Measurements from ENCODE around the gene DYNLT2.

DYNLT2 gene

GRCh38 chr6:169729961-169730360 lies 21.4 kb downstream of the DYNLT2 start:
- no peak for DNase-seq (ENCODE audit: low spot score)

GRCh38 chr6:169726963-169727362 lies 24.4 kb downstream of the DYNLT2 start:
- no peak for DNase-seq (ENCODE audit: low spot score)

- no peak for DNase-seq (ENCODE audit: low spot score)
Measured at GRCh38 chr6:169726049-169726400, 25.3 kb downstream of the DYNLT2 start.

GRCh38 chr6:169725125-169726048 lies 26.0 kb downstream of the DYNLT2 start:
- DNase-seq (ENCODE audit: low spot score), result peak; percentile 5

GRCh38 chr6:169724494-169725124 lies 26.8 kb downstream of the DYNLT2 start, which contains the start of gene PHF10:
TSS of gene PHF10 (minus strand) at chr6:169724500. CDS start at chr6:169723931, 569 bp downstream.
- peak; percentile 39 for DNase-seq (ENCODE audit: low spot score)

GRCh38 chr6:169723991-169724493 lies 27.3 kb downstream of the DYNLT2 start:
- DNase-seq (ENCODE audit: low spot score), result peak; percentile 44

GRCh38 chr6:169723200-169723909 lies 28.0 kb downstream of the DYNLT2 start:
- DNase-seq (ENCODE audit: low spot score), result peak; percentile 70

- DNase-seq (ENCODE audit: low spot score), result no peak
Measured at GRCh38 chr6:169722362-169723199, 28.8 kb downstream of the DYNLT2 start.

GRCh38 chr6:169720207-169720855 lies 31.0 kb downstream of the DYNLT2 start:
- no peak for DNase-seq (ENCODE audit: low spot score)

- no peak for DNase-seq (ENCODE audit: low spot score)
Measured at GRCh38 chr6:169719117-169719516, 32.3 kb downstream of the DYNLT2 start.

GRCh38 chr6:169714595-169714994 lies 36.8 kb downstream of the DYNLT2 start:
- DNase-seq (ENCODE audit: low spot score), result no peak

- no peak for DNase-seq (ENCODE audit: low spot score)
Measured at GRCh38 chr6:169714178-169714577, 37.2 kb downstream of the DYNLT2 start.

GRCh38 chr6:169710009-169710408 lies 41.4 kb downstream of the DYNLT2 start:
- DNase-seq (ENCODE audit: low spot score), result no peak

GRCh38 chr6:169709293-169709692 lies 42.1 kb downstream of the DYNLT2 start:
- no peak for DNase-seq (ENCODE audit: low spot score)

- no peak for DNase-seq (ENCODE audit: low spot score)
Measured at GRCh38 chr6:169707772-169708171, 43.6 kb downstream of the DYNLT2 start.

GRCh38 chr6:169702840-169703246 lies 48.5 kb downstream of the DYNLT2 start:
- DNase-seq (ENCODE audit: low spot score), result peak; percentile 2

GRCh38 chr6:169701954-169702839 lies 49.2 kb downstream of the DYNLT2 start, which contains the start of the genes C6orf120 and WDR27:
TSS of gene C6orf120 (plus strand) at chr6:169702126. CDS start at chr6:169702460, 334 bp downstream.
TSS of gene WDR27 (minus strand) at chr6:169702029. CDS start at chr6:169689005, 13,024 bp downstream.
- DNase-seq (ENCODE audit: low spot score), result peak; percentile 92

GRCh38 chr6:169701311-169701953 lies 49.9 kb downstream of the DYNLT2 start:
- DNase-seq (ENCODE audit: low spot score), result no peak

- DNase-seq (ENCODE audit: low spot score), result no peak
Measured at GRCh38 chr6:169700296-169700695, 51.1 kb downstream of the DYNLT2 start.
